ENCODE data around the gene MMD2.

MMD2 gene

DNA sequence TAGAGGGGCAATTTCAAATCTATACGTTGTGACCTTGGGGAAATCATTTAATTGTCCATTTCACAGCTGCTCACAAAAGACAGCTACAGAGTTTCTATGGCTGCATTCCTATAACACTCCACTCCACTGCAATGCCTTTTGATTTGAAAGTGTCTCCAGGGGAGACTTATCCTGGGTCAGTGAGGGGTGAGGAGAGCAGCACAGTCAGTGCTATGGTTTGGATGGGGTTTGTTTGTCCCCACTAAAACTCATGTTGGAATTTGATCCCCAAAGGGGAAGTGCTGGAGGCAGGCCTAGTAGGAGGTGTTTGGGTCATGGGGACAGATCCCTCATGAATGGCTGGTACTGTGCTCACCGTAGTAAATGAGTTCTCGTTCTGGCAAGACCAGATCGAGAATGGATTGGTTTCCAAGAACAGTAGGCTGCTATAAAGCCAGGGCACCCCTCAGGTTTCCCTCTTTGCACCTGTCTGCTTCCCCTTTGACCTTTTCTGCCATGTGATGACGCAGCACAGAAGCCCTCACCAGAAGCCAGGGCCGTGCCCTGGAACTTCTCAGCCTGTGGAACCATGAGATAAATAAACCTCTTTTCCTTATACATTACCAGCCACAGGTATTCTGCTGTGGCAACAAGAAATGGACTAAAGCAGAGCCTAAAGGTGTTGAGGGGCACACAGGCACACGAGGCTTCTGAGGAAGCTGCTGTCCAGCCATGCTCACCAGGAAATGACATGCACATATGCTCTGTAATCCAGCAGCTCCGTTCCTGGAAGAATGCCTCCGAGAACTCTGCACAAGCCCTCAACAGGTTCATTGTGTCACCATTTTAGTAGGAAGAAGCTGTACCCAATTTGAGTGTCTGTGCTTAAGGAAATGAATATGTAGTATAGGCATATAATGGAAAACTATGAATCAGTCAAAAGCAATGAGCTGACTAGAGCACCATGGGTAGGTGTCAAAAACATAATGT lies 92.2 kb downstream of the MMD2 start:
- no peak for DNase-seq

DNA sequence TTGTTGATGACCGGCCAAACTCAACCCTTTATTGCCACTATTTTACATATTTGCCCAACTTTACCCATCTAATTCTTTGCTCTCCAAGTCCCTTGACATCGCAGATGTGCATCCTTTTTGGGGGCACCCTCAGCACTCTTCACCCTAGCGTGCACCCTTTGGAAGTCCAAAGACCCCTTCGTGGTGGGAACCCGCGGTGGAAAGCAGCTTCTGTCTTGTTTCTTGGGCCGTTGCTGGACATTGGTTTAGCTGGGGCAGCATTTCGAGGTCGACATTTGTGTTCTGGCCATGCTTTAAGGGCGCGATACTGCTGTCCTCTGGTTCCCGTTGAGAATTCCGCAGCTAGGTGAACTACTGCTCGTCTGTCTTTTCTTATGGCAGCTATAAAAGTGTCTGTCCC lies 96.8 kb downstream of the MMD2 start:
- DNase-seq, result no peak

DNA sequence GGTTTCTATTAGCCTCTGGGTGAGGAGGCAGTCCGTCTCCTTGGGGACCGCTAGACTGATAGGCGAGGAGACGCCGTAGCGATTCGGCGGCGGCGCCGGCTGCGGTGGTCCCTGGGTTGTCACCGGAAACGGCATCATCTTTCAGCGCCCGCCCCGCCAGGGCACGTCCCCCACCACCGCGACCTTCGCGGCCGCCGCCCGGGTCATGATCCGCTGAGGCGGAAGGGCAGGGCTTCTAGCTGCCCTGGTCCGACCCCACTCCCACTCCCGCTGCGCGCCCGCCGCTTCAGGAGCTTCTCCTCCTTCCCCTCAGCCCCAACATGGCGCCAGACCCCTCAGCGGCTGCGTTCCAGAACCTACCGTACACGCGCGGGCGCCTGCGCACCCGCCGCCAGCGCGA lies 97.3 kb downstream of the MMD2 start, which contains the start of gene PAPOLB:
Gene PAPOLB, minus strand, starts transcription at position 358 of the 400 bp plus-strand sequence. Its CDS starts 220 bp downstream, at position 138.
- no peak for DNase-seq

DNA sequence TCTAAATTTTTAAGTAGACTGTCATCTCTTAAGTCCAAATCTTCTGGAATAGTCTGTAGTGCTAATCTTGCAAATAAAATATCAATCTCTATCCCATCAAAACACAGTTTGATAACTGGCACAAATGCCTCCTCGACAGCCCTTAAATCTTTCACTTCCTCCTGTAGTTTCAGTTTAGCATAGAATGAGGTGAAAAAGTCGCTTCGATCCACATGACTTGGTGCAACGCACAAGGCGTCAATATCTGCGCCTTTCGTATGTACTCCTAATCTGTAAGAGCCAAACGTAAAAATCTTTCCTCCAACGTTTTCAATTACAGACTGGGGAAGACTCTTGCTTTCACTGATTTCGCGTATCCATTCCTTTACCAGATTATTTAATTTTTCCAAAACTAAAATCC lies 97.8 kb downstream of the MMD2 start:
- DNase-seq, result no peak

DNA sequence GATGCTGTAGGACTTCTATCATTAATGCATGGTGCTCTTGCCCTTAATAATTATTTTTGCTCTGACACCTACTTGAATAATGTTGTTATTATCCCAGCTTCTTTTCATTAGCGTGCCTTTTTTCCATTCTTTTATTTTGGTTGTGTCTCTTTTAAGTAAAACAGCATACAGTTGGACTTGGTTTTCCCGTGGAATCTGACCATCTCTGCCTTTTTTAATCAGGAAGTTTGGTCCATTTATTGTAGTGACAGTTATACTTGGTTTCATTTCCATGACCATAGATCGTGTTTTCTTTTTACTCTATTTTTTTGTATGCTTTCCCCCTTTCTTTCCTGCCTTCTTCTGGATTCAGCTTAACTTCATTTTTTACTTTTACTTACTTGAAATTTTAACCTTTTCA lies 101.8 kb downstream of the MMD2 start:
- DNase-seq, result no peak

DNA sequence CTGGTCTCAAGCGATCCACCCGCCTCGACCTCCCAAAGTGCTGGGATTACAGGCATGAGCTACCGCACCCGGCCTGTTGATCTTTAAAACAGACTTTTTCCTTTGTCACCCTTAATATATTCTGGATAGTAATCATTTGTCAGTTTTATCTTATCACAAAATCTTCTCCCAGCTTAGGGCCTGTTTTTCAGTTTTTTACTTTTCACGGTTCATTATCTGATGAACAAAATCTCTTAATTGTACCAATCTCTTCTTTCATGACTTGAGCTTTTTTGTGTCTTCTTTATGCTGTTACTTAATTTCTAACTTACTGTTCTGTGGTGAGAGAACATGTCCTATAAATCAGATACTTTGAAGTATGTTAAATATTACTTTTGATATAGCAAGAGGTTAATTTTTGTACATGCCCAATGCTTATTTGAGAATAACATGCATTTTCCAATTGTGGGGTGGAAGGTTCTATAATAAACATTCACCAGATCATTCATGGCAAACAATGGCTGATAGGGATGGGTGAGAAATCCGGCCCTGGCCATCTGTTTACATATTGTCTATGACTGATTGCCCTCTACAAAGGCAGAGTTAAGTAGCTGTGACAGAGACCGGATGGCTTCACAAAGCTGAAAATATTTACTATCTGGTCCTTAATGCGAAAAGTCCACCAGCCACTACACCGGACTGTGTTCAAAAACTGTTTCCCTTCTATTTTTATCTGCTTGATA lies 102.5 kb downstream of the MMD2 start:
- no peak for DNase-seq

All from NCI-H1092 (cell line).